GM12801 (cell line): ENCODE data around the gene RPS8.

Source experiments
- TF ChIP-seq, protein P1 (sequence below): IDR thresholded peaks from one replicate; pipeline ENCODE4 v1.5.1; 2011; ENCODE audit warnings: control low read depth; ENCODE audit not compliant: insufficient read length; ENCODE audit errors: extremely low read depth

Gene RPS8

GRCh38 chr1:44785029-44785380, 9.7 kb downstream of the RPS8 start:
- TF ChIP-seq, protein P1, sequence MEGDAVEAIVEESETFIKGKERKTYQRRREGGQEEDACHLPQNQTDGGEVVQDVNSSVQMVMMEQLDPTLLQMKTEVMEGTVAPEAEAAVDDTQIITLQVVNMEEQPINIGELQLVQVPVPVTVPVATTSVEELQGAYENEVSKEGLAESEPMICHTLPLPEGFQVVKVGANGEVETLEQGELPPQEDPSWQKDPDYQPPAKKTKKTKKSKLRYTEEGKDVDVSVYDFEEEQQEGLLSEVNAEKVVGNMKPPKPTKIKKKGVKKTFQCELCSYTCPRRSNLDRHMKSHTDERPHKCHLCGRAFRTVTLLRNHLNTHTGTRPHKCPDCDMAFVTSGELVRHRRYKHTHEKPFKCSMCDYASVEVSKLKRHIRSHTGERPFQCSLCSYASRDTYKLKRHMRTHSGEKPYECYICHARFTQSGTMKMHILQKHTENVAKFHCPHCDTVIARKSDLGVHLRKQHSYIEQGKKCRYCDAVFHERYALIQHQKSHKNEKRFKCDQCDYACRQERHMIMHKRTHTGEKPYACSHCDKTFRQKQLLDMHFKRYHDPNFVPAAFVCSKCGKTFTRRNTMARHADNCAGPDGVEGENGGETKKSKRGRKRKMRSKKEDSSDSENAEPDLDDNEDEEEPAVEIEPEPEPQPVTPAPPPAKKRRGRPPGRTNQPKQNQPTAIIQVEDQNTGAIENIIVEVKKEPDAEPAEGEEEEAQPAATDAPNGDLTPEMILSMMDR = no peak

- TF ChIP-seq, protein P1 = no peak
Observed at GRCh38 chr1:44785501-44786137, 10.3 kb downstream of the RPS8 start.

GRCh38 chr1:44786138-44786840, 10.9 kb downstream of the RPS8 start:
- TF ChIP-seq, protein P1 = peak; percentile 88

DNA sequence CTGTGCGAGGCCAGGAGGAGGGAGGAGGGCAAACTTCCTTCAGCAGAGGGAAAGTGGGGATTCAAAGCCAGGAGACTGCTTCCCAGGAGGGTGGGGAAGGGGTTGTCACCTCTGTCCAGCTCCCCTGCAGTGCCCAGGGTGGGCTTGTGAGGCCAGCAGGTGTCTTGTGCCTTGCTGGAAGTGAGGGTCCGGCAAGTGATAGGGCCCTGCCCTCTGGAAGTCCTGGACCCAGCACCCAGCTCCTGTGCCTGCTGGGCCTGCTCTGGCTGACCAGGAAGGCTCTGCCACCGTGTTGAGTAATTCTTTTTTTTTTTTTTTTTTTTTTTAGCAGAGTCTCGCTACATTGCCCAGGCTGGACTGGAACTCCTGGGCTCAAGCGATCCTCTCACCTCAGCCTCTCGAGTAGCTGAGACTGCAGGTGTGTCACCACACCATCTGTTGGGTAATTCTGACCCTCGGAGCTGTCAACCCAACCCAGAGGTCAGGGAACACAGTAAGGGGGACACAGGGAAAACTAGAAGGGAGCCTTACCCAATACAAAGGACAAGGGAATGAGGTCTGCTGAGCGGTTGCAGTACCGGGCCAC, 11.6 kb downstream of the RPS8 start:
- TF ChIP-seq, protein P1 = no peak

- TF ChIP-seq, protein P1 = no peak
Observed at GRCh38 chr1:44787506-44787905, 12.2 kb downstream of the RPS8 start.

DNA sequence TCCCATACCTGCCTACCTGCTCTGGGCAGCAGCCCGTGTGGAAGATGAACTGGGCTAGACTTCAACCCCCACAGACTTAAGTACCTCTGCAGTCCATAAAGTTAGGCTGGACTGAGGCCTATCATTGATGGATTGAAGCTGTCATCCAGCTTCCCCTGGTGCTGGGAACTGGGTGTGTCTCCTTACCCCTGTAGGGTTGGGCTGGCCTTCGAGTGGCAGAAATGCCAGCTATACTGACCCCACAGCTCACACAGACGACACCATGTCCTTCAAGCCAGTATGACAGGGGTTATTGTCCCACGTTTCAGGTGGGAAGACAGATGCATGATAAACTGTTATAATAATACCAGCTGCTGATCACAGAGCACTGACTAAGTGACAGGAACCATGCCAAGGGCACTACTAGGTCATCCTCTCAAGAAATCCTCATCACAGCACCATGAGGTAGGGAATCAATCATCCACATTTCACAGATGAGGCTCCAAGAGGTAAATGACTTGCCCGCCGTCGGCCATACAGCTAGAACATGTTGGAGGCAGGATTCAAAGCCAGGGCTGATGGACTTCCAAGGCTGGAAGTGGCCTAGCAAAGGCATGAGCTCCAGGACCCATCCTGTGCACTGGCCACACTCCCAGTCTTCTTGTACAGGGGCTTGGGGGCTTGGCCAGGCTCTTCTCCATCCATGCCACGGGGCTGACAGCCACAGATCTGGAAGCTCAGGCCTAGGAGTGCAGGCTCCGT, 12.9 kb downstream of the RPS8 start, which contains the start of gene BEST4:
Gene BEST4 (minus strand): TSS at position 51 of the 741 bp plus-strand sequence. CDS start 465 bp downstream, outside the sequence.
- TF ChIP-seq, protein P1 = no peak
